COLO668 (cell line): ENCODE measurements around the gene XRCC4.

Experiments used
- DNase-seq: peaks from one replicate; lab custom pipeline; 2025; ENCODE audit not compliant: unreplicated experiment; lab: John Stamatoyannopoulos, UW

The XRCC4 gene

GRCh38 chr5:83069096-83069799 lies 8.1 kb upstream of the XRCC4 start:
- no peak for DNase-seq

DNA sequence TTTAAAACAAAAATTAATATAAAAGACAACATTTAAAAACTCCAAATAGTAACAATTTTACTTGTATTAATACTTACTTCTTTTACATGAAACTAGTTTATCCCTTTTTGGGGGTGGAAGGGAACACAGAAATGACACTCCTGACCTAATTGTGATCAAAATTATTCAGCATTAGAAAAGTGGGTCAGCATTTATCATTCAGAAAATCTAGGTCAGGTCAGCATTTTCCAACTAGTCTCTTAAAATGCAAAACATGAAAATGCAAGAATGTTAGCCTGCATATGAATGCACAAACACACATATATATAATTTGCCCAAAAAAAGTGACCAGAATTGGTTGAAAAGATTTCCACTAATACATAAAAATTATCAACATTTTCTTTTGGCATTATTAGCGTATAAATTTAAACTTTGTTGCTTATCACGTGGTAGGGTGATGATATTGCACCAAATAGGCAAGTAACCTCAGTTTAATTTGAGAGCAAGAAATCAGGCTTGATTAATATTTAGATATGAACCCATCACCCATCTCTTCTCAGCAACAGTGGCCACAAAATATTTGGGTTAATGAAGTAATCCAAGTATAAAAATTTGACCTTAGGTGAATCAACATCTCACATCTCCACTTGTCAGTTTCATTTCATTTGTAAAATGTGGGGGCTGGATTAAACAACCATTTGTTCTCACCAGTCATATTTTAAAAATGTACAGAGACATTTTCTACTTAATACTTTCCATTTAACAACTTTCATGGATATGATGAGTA lies 5.9 kb upstream of the XRCC4 start:
- no peak for DNase-seq

DNA sequence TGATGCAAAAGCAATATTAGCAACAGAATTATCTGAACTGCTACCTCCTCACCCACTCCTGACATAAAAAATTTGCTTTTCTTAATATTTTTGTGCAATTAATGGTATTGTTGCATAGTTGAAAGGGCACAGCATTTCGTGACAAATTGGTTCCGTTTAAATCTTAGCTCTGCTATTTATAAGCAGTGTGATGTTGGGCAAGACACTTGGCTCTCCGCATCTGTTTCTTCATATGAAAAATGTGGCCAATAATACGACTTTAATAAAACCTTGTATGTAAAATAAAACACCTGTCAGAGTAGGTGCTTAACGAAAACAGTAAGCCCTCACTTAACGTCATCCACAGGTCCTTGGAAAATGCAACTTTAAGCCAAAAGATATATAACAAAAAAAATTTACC lies 4.4 kb upstream of the XRCC4 start:
- DNase-seq = no peak

DNA sequence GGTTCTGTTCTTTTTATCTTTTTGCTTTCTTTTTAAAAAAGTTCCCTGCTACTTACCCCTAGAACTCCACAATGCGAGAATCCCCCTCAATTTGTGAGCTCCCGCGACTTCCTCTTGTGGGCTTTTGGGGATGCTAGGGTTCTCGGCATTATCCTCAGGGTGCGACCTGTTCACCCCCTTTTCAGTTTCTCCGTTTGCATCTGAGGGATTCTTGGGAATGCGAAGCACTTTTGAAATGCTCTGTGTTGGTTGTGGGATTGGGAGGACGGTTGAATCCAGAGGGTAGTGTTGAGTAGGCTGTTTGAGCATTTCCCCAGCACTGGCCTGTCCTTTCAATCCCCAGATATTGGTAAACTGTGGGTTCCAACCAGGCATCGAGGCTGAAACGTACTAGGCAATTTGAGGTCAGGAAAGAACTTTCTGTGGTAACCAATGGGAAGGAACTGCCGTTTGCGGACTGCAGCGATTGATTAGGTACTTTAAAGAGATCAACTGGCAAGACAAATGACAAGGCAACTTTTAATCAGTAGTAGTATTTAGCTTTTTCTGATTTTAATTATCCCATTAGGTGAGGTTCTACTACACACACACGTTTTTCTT lies 415 bp downstream of the XRCC4 start:
- no peak for DNase-seq

GRCh38 chr5:83082750-83083149 lies 5.4 kb downstream of the XRCC4 start:
- no peak for DNase-seq

GRCh38 chr5:83084336-83084735 lies 7.0 kb downstream of the XRCC4 start:
- no peak for DNase-seq

DNA sequence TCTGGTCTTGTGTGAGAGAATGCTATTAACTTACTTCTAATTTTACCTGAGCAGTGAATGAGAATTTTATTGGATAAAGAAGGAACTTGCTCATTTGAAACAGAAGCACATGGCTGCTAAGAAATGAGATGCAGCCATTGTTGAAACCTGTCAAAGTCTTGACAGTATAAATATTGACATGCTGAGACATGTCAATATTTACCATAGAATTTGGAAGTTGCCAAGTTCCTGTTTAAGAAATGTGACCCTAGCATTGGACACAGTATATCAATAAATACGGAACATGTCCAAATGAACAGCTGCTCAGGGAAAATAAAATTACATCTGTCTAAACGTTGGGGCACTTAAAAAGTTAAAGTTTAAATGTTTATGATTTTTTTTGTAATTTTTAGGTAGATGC lies 7.8 kb downstream of the XRCC4 start:
- DNase-seq = no peak

GRCh38 chr5:83090169-83090568 lies 12.8 kb downstream of the XRCC4 start:
- no peak for DNase-seq

- no peak for DNase-seq
These were observed 15.3 kb downstream of the XRCC4 start for GRCh38 chr5:83092619-83093018.

DNA sequence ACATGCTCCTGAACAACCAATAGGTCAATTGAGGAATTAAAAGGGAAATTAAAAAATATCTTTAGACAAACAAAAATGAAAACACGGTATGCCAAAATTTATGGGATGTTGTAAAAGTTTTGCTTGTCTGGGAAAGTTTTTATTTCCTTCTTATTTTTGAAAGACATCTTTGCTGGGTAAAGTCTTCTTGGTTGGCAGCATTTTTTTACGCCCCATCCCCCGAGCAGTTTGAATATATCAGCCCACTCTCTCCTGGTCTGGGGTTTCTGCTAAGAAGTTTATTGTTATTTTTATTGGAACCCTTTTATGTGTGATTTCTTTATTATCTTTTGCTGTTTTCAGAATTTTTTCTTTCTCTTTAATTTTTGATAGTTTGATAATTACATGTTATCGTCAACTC lies 16.3 kb downstream of the XRCC4 start:
- no peak for DNase-seq

DNA sequence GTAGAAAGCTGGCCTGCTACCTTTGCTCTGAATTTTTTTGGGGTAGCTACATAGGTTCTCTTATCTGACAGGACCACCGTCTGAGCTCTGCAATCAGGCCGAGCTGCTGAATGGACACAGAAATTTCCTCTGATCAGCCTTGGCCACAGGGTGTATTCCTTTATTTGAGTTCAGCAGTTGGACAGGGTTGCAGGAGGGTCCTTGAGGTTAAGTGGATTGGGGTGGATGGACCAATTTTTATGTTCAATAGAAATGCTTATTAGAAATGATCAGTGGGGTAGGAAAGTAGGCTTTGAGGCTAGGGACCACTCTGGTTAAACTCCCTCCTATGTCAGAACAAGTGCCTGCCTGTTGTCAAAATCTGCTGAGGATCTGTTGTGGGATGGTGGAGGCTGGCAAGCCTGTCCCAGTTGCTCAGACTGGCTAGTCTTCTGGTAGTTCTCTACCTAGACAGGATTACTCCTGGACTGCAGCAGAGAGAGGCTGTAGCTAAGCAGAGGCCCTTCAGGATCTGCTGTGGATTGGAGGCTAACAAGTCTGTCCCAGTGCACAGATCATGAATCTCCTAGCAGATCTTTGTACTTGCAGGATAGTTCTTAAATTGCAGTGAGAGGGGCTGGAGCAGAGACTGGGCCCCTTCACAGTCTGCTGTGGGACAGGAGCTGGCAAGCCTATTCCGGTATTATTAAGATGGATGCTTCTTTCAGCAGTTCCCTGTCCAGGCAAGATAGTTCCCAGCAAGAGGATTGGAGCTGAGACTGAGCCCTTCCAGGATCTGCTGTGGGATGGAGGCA lies 18.0 kb downstream of the XRCC4 start:
- no peak for DNase-seq

DNA sequence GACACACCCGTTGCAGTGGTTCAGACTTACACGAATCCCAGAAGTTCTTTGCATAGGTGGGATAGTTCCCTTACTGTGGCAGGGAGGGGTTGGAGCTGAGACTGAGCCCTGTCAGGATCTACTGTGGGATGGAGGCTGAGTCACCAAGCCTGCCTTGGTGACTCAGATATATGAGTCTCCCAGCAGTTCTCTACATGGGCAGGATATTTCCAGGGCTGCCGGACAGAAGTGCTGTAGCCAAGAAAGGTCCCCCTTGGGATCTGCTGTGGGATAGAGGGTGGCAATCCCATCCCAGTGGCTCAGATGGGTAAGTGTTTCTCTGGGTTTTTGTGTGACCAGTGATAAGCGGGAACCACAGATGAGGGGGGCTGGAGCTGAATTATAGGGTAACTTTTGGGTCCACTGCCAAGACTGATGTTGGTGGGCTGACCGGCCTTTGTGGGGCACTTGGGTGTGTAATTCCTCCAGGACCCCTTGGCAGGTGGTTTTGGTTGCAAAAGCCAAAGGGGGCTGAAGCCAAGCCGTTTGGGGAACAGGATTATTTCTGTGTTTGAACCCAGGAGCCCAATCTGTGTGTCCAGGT lies 18.7 kb downstream of the XRCC4 start:
- no peak for DNase-seq

- no peak for DNase-seq
These were observed 19.5 kb downstream of the XRCC4 start for GRCh38 chr5:83096660-83097339.

GRCh38 chr5:83097689-83098231 lies 20.4 kb downstream of the XRCC4 start:
- DNase-seq = no peak

GRCh38 chr5:83099001-83099400 lies 21.7 kb downstream of the XRCC4 start:
- DNase-seq = no peak

DNA sequence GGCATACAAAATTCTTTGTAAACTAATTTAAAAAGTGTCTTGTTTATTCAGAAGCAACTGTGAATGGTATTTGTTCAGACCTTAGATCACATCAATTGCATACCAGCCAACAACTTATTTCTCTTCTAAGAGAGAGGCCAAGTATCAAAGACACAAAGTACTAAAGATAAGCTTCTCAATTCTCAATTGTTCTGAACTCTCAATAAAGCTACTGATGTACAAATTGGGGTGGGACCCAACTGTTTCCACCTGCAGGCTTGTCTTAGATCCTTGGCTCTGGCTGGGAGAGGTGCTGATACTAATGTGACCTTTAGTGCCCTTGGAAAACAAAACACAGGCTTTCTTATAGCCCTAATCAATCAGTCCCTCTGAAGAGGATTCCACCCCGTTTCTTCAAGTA lies 22.1 kb downstream of the XRCC4 start:
- no peak for DNase-seq

DNA sequence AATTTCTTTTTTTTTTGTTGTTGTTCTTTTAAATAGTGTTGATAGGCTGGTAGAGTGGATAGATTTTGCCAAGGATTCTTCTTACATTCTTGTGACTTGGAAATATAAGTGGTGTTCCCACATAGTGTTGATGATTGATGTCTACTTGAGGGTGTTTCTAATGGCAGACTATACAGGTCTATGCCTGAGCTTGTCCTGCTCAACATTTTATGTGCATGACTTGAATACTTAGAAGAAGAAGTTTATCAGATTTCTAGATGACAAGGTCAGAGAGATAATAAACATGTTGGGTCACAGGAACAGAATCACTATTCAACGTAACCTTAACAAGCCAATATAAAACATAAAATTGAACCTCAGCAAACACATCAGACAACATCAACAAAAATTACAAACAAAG lies 24.2 kb downstream of the XRCC4 start:
- DNase-seq = no peak

- DNase-seq = no peak
These were observed 25.1 kb downstream of the XRCC4 start for GRCh38 chr5:83102364-83102980.

DNA sequence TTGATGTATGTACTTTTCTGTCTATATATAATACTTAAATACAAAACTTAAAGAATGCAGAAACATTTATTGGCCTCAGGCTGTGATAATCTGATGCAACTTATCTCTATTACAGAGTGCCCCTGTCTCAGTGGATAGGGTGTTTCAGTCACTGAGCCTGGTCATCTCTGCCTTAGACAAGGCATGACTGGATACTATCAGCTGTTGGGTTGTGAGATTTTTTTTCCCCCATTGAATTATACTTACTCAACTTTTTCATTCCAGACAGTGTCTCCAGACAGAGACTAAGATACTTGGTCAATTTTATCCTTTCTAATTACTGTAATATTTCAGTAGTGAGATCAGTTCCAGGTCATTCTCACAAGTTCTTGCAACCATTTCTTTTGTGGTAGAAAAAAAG lies 26.7 kb downstream of the XRCC4 start:
- no peak for DNase-seq
